NCI-H774 (cell line): ENCODE results near the gene ACSBG1.
A peak's percentile ranks its signal among the peaks of the same experiment; 100 is the strongest.
"Not testable (repeated sequence)": the region's sequence is repeated elsewhere in the genome, so short reads cannot be mapped to it uniquely, and the experiment has no call there.

Experiments
- DNase-seq: peaks from one replicate; lab custom pipeline; 2025; lab: John Stamatoyannopoulos, UW

Gene ACSBG1

GRCh38 chr15:78249131-78249530 lies 14.8 kb upstream of the ACSBG1 start:
- DNase-seq = no peak

DNA sequence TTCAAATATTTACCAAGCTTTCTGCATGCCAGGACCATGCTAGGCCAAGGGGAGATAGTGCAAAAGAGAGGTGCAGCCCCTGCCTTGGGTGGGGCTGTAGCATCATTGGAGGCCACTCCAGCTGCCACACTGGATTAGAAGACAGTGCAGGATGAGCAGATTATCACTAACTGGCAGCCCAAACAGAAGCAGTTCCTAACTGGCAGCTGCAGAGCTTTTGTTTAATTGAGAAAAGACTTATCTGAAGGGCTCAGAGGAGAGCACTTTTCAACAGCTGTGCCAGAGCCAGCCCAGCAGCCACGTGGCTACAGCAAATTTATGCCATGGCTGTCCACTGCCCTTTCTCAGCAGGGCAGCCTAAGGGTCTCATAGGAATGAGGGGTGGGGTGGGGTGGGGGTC lies 13.5 kb upstream of the ACSBG1 start:
- DNase-seq = no peak

DNA sequence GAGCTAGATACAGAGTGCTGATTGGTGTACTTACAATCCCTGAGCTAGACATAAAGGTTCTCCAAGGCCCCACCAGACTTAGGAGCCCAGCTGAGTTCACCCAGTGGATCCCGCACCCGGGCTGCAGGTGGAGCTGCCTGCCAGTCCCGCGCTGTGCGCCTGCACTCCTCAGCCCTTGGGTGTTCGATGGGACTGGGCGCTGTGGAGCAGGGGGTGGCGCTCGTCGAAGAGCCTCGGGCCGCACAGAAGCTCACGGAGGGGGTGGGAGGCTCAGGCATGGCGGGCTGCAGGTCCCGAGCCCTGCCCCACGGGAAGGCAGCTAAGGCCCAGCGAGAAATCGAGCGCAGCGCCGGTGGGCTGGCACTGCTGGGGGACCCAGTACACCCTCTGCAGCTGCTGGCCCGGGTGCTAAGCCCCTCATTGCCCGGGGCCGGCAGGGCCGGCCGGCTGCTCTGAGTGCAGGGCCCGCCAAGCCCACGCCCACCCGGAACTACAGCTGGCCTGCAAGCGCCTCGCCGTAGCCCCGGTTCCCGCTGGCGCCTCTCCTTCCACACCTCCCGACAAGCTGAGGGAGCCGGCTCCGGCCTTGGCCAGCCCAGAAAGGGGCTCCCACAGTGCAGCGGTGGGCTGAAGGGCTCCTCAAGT lies 11.7 kb upstream of the ACSBG1 start:
- not testable (repeated sequence) for DNase-seq

DNA sequence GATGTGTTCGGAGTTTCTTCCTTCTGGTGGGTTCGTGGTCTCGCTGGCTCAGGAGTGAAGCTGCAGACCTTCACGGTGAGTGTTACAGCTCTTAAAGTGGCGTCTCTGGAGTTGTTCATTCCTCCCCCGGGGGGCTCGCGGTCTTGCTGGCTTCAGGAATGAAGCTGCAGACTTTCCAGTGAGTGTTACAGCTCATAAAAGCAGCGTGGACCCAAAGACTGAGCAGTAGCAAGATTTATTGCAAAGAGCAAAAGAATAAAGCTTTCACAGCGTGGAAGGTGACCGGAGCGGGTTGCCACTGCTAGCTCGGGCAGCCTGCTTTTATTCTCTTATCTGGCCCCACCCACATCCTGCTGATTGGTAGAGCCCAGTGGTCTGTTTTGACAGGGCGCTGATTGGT lies 11.0 kb upstream of the ACSBG1 start:
- DNase-seq = not testable (repeated sequence)

DNA sequence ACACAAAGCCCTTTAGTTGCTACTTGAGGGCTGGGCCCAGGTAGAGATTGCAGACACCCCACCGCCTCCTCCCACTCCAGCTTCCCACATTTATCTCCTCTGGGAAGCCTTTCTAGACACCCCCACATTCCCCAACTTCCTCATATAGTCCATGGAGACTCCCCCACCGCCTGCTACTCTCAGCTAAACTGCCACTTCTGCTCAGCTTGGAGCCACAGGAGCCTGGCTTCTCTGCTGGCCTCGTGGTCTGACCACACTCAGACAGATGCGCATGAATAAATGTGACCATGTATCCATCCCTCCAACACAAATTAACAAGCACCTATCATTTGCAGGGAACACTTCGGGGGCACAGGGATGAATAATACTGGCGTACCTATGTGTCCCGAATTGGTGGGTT lies 10.5 kb upstream of the ACSBG1 start:
- DNase-seq = no peak

GRCh38 chr15:78244101-78244500 lies 9.7 kb upstream of the ACSBG1 start:
- DNase-seq = no peak

DNA sequence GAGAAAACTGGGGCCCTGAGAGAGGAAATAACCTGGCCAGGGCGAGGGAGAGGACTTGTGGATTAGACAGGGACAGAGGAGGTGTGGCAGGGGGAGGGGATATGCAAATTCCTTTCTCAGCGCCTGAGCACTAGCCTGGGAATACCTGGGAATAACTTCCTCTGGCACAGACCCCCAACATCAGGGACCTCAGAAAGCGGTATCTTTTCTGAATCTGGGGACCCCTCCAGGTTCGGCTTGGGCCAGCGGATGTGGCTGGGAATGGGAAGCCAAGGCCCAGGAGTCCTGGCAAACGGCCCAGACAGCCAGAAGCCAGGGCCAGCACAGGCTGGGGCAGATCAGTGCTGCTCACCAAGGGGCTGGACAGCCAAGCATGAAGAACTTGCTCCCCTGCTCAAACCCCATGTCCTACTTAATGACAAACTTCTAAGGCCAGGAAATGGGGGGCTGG lies 9.2 kb upstream of the ACSBG1 start:
- DNase-seq = no peak

- DNase-seq = no peak
Measured at GRCh38 chr15:78243058-78243457, 8.7 kb upstream of the ACSBG1 start.

- no peak for DNase-seq
Measured at GRCh38 chr15:78242128-78242527, 7.8 kb upstream of the ACSBG1 start.

GRCh38 chr15:78241017-78241416 lies 6.7 kb upstream of the ACSBG1 start:
- peak; percentile 40 for DNase-seq

- DNase-seq = no peak
Measured at GRCh38 chr15:78239811-78240210, 5.4 kb upstream of the ACSBG1 start.

DNA sequence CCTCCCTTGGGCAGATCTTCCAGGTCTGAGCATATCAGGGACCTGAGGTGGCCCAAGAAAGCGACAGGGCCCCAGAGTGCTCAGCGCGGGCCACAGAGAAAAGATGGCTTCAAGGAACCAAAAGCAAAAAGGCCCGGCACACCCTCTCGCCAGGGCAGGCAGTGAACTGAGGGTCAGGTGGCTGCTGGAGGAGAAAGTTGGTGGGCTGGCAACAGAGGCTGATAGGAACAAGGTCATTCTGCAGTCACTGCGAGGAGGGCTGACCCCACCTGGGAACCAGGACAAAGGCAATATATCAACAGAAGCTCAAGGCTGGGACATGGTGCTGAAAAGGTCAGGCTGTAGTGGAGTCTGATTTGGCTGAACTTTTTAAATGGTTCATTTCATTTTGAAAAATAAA lies 2.8 kb upstream of the ACSBG1 start:
- no peak for DNase-seq

DNA sequence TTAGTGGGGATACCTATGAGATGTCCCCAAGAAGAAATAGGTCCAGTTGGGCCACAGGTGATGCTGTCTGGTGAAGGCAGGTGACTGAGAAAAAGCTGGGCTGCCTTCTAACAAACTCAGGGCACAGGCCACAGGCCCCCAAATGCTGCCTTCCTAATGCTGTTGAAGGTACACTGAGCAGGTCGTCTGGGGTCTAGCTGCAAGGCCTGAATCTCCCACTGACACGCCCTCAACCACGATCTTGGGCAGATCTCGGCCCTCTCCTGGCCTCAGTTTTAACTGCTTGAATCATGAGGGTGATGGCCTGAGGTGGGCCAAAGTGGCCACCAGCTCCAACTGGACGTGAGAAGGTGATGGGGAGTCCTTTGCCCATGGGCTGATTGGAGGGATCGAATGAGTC lies 2.1 kb upstream of the ACSBG1 start:
- DNase-seq = no peak

GRCh38 chr15:78233496-78233895 lies 869 bp downstream of the ACSBG1 start:
- no peak for DNase-seq

GRCh38 chr15:78232951-78233350 lies 1.4 kb downstream of the ACSBG1 start:
- DNase-seq = no peak

DNA sequence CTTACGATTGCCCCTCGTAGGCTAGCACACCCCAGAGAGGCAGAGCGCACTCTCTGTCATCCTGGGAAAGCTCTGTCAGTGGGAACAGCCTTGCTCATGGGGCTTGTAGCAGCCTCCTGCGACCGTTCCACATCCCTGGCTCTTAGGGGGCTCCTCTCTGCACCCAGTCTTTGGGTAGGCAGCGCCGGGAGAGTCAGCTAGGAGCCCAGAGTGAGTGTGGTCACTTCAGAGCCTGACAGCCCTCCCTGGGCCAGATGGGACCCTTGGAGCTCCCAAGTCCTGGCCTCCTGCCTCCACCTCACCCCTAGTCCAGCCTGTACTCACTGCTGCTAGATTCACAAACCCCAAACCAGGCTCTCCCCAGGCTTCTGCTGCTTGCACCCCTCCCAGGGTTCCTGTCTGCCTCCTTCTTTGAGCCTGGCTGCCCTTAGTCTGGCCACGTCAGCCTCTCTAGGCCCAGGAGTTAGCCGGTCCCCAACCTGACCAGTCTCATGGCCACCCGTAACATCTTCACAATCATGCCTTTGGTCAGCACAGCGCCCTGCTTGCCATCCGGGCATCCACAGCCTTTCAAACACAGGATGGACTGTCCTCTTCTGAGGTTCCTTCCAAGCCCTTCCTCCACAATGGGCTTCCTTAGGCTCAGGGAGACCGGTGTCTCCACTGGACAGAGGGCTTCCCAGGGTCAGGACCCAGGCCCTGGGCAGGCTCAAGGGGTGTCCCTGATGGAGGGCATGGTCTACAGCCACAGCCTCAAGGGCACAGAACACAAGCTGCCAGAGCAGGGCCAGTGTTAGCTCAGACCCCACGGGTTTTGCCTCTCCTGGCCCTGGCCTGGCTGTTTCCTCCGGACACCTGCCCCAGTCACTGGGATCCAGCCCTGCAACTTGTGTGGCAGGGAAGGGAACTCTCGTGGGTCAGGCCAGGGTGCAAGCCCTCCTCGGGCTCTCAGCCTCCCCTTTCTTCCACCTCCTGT lies 4.6 kb downstream of the ACSBG1 start:
- no peak for DNase-seq

DNA sequence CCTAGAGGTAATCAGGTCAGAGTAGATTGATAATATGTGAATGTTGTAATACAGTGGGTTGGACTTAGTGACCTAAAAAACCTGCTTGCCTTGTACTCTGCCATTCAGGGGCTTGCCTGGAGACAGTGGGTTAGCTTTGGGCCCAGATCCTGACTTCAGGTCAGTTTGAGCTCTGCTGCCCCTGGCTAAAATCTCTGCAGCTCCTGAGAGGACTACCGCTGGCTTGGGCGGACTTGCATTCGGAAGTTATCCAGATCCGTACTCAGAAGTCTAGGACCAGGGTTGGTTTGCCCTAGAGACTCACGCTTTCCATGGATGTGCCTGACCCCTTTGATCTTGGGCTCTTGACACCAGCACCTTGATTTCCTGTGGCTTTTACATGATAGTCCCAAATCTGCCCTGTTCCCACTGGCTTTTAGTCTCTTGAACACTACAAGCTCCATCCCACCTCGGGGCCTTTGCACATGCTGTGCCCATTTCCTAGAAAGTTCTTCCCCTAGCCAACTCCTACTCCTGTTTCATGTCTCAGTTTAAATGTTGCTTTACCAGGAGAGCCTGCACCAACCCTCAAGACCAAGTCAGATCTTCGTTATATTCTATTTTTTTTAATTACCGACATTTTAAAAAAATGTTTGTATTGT lies 5.9 kb downstream of the ACSBG1 start:
- no peak for DNase-seq

GRCh38 chr15:78225783-78226541 lies 8.4 kb downstream of the ACSBG1 start:
- DNase-seq = no peak

DNA sequence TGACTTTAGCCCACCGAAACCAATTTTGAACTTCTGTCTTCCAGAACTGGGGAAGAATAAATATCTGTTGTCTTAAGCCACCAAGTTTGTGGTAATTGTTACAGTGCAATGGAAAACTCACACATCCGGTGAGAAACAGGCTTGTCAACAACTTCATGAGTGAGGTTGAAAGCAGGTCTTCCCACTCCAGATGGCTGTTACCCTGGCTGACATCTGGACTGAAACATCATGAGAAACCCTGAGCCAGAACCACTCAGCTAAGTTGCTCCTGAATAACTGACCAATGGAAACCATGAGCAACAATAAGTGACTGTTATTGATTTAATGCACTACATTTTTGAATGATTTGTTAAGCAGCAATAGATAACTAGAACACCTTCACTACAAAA lies 10.3 kb downstream of the ACSBG1 start:
- no peak for DNase-seq

GRCh38 chr15:78223396-78224022 lies 10.9 kb downstream of the ACSBG1 start:
- no peak for DNase-seq

DNA sequence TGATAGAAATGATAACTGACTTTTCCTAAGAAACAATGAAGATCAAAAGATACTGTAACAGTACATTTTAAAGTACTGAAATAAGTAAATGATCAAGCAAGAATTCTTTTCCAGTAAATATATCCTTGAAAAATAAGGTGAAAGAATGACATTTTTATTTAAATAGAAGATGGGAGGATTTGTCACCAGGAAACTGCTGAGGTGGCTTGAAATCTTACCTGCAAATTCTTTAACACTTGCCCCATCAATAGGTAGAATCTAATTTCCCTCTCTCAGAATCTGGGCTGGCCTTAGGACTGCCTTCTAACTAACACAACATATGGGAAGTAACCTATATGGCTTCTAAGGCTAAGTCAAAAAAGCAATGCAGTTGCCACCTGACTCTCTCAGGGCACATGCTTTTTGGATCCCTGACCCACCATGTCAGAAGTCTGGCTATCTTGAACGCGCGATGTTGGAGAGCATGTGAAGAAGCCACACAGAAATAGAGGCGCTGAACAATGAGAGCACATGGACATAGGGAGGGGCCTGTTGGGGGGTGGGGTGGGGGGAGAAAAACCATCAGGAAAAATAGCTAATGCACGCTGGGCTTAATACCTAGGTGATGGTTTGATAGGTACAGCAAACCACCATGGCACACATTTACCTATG lies 11.5 kb downstream of the ACSBG1 start:
- no peak for DNase-seq
